Left forelimb (tissue), 1 donor: ENCODE data around the gene SPATA32.

Source experiments
- DNase-seq: peaks from one replicate; pipeline ENCODE4 v3.0.0-alpha.2; 2018; ENCODE audit warnings: low spot score

SPATA32 gene

DNA sequence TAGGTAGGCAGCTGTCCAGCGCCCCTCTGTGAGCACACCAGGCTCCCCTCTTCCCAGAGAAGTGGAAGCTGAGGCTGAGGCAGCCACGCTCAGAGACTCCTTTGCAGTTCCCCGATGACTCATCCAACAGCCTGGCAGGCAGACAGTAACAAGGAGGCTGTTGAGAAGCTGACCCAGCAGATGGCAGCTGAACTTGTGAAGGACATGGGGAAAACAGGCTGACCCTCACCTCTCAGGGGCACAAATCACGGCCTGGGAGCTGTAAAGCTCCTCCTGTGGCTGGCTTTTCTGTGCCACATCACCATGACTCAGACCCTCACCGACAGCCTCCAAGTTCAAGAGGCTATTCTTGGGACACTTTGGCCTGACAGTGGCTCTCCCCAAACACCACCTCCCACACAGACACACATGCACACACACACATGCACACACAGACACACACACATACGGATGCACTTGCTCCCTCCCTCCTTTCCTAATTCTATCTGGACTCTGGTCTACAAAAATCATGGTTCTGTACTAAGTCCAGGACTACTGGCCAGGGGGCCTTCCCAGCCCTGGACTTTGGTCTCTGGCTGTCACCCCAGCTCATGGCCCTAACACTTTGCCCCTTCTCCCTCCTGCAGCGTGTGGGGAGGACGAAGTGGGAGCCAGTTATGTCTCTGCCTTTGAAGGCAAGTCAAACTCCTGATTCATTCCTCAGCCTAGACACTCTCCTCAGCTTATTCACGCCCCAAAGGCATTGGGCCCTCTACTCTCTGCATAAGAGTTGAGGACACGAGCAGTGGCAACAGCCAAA is 31.7 kb upstream of the SPATA32 start:
- no peak for DNase-seq

- no peak for DNase-seq
Measured at GRCh38 chr17:45292696-45293412, 31.0 kb upstream of the SPATA32 start.

DNA sequence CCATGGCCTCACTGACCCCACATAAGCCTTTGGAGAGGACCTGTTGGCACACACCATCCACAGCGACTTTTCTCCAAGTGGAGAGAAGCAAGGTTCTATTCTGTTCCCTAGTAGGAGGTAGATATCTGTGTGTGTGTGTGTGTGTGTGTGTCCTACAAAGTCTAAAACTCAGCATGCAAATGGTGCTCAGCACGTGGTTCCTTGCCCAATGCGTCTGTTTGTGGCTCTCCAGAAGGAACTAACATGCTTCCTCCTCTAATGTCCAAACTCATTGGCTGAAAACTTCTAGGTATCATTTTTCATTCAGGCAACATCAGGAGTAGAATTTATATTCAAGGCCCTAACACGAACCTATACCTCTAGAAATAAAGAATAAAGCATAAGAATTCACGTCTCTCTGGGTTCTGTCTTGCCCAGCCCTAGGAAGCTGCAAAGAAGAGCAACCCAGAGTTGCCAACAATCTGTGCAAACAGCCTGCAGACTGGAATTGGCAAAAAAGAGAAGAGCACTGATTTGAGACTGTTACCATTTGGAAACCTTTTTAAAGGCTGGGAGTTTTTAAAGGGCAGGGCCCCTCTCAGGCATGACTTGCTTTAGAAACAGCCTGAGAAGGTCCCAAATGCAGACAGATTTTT is 29.4 kb upstream of the SPATA32 start:
- DNase-seq = no peak

GRCh38 chr17:45290269-45290765 is 28.4 kb upstream of the SPATA32 start:
- no peak for DNase-seq

GRCh38 chr17:45289301-45290268 is 27.7 kb upstream of the SPATA32 start:
- DNase-seq = no peak

GRCh38 chr17:45288825-45289224 is 26.9 kb upstream of the SPATA32 start:
- DNase-seq = no peak

DNA sequence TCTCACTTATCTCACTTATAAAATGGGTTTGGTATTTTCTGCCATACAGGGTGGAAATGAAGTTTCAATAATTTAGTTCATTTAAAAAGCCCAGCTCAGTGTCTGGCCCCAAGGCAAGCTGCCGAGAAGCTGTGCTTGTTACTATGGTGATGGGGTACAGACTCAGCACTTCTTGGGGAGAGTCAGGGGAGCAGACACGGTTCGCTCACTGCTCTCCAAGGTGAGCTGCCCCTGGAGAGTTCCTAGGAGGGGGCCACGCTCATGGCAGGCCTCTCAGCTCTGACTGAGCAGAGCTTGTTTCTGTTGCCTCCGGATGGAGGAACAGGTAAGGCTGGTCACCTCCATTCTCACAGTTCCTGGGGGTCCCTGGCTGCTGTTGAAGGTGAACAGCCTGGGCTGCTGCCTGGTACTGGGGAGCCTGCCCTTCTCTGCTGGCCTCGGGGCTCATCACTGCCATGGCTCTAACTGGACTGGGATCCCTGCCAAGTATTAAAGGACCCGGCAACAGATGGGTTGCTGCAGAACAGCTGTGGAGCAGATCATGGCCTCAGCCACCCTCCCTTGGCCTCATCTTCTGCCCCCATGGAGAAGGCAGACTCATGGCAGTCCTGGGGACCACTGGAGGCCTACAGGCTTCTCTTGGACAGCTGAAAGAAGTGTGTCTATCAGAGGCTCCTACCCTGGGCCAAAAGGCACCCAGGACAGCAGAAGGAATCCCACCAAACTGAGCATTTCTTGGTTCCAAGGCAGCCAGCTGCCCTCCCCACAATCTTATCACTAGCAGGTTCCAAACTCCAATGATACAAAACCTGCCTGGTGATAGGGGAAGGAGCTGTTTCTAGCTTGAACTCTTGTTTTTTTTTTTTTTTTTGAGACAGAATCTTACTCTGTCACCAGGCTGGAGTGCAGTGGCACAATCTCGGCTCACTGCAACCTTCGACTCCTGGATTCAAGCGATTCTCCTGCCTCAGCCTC is 25.9 kb upstream of the SPATA32 start:
- DNase-seq = no peak

DNA sequence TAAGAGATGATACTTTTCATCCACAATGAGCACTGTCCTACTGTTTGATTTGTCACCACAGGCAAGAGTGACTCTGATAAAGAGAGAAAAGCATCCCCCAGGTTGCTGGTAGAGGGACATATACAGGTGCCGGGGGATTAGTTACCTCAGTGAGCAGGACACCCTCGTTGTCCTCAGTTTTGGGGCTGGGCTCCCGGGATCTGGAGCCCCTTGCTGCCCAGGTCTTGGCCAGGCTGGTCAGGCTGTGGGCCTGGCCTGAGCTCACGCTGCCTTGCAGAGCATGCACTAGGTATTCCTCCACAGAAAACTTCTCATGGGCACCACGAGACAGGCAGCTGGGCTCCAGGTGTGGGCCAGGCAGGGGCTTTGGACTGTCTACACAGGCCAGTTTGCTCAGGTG is 24.4 kb upstream of the SPATA32 start:
- DNase-seq = no peak

GRCh38 chr17:45284176-45285140 is 22.6 kb upstream of the SPATA32 start:
- no peak for DNase-seq

- DNase-seq = no peak
Measured at GRCh38 chr17:45283711-45284110, 21.8 kb upstream of the SPATA32 start.

GRCh38 chr17:45282683-45283644 is 21.1 kb upstream of the SPATA32 start:
- DNase-seq = no peak

- DNase-seq = no peak
Measured at GRCh38 chr17:45279898-45280297, 18.0 kb upstream of the SPATA32 start.

- no peak for DNase-seq
Measured at GRCh38 chr17:45277992-45278391, 16.1 kb upstream of the SPATA32 start.

DNA sequence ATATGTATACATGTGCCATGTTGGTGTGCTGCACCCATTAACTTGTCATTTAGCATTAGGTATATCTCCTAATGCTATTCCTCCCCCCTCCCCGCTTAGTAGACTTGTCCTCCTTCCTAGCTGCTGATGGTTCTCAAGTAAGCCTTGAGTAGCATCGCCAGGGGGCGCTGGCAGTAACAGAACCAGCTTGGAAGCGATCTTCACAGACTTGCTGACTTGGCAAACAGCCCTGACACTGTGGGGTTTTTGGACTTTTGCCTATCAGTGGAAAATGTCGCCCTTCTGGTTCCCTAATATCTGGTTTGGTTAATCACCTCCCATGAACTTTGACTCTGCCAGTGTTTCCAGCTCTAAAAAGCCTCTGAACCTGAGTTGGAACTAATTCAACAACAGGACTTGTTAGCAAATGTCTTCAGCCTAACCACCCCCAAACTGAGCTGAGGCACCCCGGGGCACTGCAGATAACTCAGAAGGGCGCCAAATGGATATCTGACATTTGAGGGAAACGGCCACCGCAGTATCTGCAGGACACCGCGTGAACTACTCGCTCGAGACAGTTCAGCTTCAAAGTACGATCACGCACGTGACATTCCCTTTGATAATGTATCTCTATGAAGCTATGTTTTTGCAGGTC is 15.4 kb upstream of the SPATA32 start:
- DNase-seq = peak; percentile 86

DNA sequence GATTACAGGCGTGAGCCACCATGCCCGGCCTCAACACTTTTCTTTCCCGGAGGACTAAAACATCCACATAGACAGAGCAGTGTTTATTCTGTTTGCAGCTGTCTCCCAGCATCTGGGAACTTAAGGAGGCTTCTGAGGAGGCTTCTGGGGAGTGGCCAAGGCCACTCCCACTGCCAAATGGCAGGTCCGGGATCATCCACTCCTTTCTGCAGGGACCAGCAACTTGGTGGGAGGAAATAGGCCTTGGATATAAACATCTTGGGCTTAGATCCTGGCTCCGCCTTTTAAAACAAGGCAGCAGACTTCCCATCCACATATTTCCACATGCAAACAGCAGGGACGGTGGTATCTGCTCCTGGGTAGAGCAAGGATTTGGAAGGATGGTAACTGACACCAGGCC is 14.1 kb upstream of the SPATA32 start:
- no peak for DNase-seq

GRCh38 chr17:45274033-45274432 is 12.1 kb upstream of the SPATA32 start:
- no peak for DNase-seq

- DNase-seq = no peak
Measured at GRCh38 chr17:45273551-45273957, 11.7 kb upstream of the SPATA32 start.

DNA sequence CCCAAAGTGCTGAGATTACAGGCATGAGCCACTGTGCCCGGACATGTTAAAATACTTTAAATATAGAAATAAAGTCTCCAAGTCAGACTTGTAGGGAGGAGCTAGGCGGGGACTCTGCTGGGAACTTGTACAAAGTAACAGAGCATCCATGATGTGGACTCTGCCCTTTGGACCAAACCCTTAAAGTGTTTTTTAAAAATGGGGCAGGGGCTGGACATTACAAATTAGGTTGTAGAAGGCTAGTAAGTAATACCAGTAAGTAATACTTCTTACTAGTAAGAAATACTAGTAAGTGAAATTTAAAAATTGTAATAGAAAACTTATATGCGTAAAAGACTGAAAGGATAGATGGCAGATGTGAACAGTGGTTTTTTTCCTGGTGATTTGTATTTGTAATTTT is 9.7 kb upstream of the SPATA32 start:
- no peak for DNase-seq
